ENCODE results near the gene CHPF2. TPM values are rescaled to one million over a fixed set of nuclear protein-coding genes. Genes with fewer than 3 reads are reported as not detected.

The CHPF2 gene
- total RNA-seq, 1 donor from 2014 or later: 38.1 TPM

DNA sequence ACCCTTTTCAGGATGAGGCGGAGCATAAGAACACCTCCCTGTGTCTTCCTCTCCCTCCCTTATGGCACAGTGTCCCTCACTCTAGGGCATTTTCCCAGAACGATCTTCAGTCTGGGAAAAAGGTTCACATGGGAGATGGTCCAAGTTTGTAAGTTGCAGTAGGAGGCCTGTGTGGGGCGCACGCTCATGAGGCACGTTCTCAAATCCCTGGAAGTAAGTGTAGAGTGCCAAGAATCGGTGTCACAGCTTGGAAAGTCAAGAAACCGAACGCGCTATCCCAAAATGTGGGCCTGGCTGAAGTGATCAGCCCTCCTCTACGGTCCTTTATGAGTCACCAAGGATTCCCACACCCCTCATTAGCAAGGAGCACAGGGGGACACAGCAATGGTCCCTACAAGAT lies 40.1 kb downstream of the CHPF2 start:
- Mint-ChIP-seq H3K4me1 (ENCODE audit: low read depth, unreplicated experiment) (no peaks in the 10 kb centered on the region), H3K36me3 (ENCODE audit: unreplicated experiment) (no peaks in the 10 kb centered on the region), H3K27me3 (ENCODE audit: unreplicated experiment) (peaks cover 6% of the 10 kb centered on the region), H3K9me3 (ENCODE audit: unreplicated experiment) (peaks cover 7% of the 10 kb centered on the region), H3K4me3 (ENCODE audit: unreplicated experiment) (no peak overlapping the region), H3K27ac (ENCODE audit: unreplicated experiment) (no peak overlapping the region)
- TF ChIP-seq, protein P1, sequence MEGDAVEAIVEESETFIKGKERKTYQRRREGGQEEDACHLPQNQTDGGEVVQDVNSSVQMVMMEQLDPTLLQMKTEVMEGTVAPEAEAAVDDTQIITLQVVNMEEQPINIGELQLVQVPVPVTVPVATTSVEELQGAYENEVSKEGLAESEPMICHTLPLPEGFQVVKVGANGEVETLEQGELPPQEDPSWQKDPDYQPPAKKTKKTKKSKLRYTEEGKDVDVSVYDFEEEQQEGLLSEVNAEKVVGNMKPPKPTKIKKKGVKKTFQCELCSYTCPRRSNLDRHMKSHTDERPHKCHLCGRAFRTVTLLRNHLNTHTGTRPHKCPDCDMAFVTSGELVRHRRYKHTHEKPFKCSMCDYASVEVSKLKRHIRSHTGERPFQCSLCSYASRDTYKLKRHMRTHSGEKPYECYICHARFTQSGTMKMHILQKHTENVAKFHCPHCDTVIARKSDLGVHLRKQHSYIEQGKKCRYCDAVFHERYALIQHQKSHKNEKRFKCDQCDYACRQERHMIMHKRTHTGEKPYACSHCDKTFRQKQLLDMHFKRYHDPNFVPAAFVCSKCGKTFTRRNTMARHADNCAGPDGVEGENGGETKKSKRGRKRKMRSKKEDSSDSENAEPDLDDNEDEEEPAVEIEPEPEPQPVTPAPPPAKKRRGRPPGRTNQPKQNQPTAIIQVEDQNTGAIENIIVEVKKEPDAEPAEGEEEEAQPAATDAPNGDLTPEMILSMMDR (IDR thresholded peaks at IDR 0.05; ENCODE audit: partially characterized antibody, unreplicated experiment): no peak
- no peak for DNase-seq

GRCh38 chr7:151272877-151273276 lies 40.6 kb downstream of the CHPF2 start:
- H3K27me3 Mint-ChIP-seq (ENCODE audit: unreplicated experiment): peaks cover 8% of the 10 kb centered on the region
- H3K27ac Mint-ChIP-seq (ENCODE audit: unreplicated experiment): no peak overlapping the region
- H3K4me1 Mint-ChIP-seq (ENCODE audit: low read depth, unreplicated experiment): no peaks in the 10 kb centered on the region

GRCh38 chr7:151273651-151274390 lies 41.5 kb downstream of the CHPF2 start:
- peaks cover 10% of the 10 kb centered on the region for H3K27me3 Mint-ChIP-seq (ENCODE audit: unreplicated experiment)

More at GRCh38 chr7:151272877-151273276, 40.6 kb downstream of the CHPF2 start:
- H3K9me3 Mint-ChIP-seq (ENCODE audit: unreplicated experiment): peaks cover 7% of the 10 kb centered on the region
- TF ChIP-seq, protein P1 (IDR thresholded peaks at IDR 0.05; ENCODE audit: partially characterized antibody, unreplicated experiment): no peak
- H3K4me3 Mint-ChIP-seq (ENCODE audit: unreplicated experiment): no peak overlapping the region
- no peaks in the 10 kb centered on the region for H3K36me3 Mint-ChIP-seq (ENCODE audit: unreplicated experiment)
- DNase-seq: no peak

DNA sequence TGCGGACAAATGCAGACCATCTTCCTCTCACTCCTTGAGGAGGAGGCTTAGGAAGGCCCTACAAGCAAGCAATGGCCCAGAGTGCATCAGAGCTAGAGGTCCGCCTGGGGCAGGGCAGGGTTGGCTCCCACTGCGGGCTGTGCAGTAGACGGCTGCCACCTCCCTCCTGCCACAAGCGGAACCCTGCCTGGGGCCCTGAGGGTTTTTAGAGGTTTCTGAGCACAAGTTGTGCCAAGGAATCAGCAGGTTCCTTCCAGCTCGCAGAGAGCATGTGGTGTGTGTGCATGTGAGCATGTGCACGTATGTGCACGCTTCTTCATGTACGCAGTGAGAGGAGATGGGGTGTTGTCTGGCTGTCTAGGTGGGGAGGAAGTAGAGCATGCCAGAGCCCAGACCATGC lies 42.1 kb downstream of the CHPF2 start:
- Mint-ChIP-seq H3K4me3 (ENCODE audit: unreplicated experiment) (no peak overlapping the region), H3K36me3 (ENCODE audit: unreplicated experiment) (no peaks in the 10 kb centered on the region), H3K4me1 (ENCODE audit: low read depth, unreplicated experiment) (no peaks in the 10 kb centered on the region), H3K27me3 (ENCODE audit: unreplicated experiment) (peaks cover 13% of the 10 kb centered on the region), H3K9me3 (ENCODE audit: unreplicated experiment) (peaks cover 6% of the 10 kb centered on the region), H3K27ac (ENCODE audit: unreplicated experiment) (no peak overlapping the region)
- TF ChIP-seq, protein P1 (IDR thresholded peaks at IDR 0.05; ENCODE audit: partially characterized antibody, unreplicated experiment): no peak
- DNase-seq: no peak

More at GRCh38 chr7:151273651-151274390, 41.5 kb downstream of the CHPF2 start:
- Mint-ChIP-seq H3K27ac (ENCODE audit: unreplicated experiment) (no peak overlapping the region), H3K4me3 (ENCODE audit: unreplicated experiment) (no peak overlapping the region), H3K4me1 (ENCODE audit: low read depth, unreplicated experiment) (no peaks in the 10 kb centered on the region), H3K9me3 (ENCODE audit: unreplicated experiment) (peaks cover 7% of the 10 kb centered on the region), H3K36me3 (ENCODE audit: unreplicated experiment) (no peaks in the 10 kb centered on the region)
- DNase-seq: no peak
- TF ChIP-seq, protein P1 (IDR thresholded peaks at IDR 0.05; ENCODE audit: partially characterized antibody, unreplicated experiment): no peak

Data from glutamatergic neuron (in vitro differentiated cells).